Heart left ventricle (tissue), 16 donors: ENCODE measurements around the gene TTYH3. TPM values are rescaled to one million over a fixed set of nuclear protein-coding genes. Genes with fewer than 3 reads are reported as not detected.
"Not testable (repeated sequence)": the region's sequence is repeated elsewhere in the genome, so short reads cannot be mapped to it uniquely, and the experiment has no call there.

Experiments used
- ATAC-seq, 4 donors: fragments of 200-7000 bp; cut with Tn5 transposase; one replicate each; pipeline ENCODE4 v1.9.1; 2020 to 2022; ENCODE audit warnings: moderate library complexity in 4 of 4, mild to moderate bottlenecking in 3 of 4, moderate number of reproducible peaks in 1 of 4
- DNase-seq, 5 donors: peaks; one replicate each; pipeline ENCODE4 v3.0.0-alpha.2; 2020
- H3K27ac ChIP-seq, 12 donors: fragments of 200-600 bp; sonication (generic) in 4 of 12; one replicate each; pipeline versions ENCODE4 v1.5.0 to v1.8.0; 2016 to 2022; ENCODE audit warnings: mild to moderate bottlenecking in 2 of 12
- H3K27me3 ChIP-seq, 9 donors: fragments of 200-600 bp; sonication (generic) in 2 of 9; one replicate each; pipeline versions ENCODE4 v1.5.1 to v1.8.0; 2016 to 2022; ENCODE audit warnings: mild to moderate bottlenecking in 3 of 9
- H3K36me3 ChIP-seq, 9 donors: fragments of 200-600 bp; sonication (generic) in 2 of 9; one replicate each; pipeline versions ENCODE4 v1.5.0 to v1.8.0; 2018 to 2022; ENCODE audit warnings: mild to moderate bottlenecking in 2 of 9
- H3K4me1 ChIP-seq, 12 donors: fragments of 200-600 bp; sonication (generic) in 4 of 12; one replicate each; pipeline versions ENCODE4 v1.5.0 to v1.8.0; 2016 to 2022; ENCODE audit warnings: mild to moderate bottlenecking in 3 of 12
- H3K4me3 ChIP-seq, 12 donors: fragments of 200-600 bp; sonication (generic) in 4 of 12; one replicate each; pipeline versions ENCODE4 v1.5.0 to v1.8.0; 2017 to 2022; ENCODE audit warnings: mild to moderate bottlenecking in 9 of 12, moderate library complexity in 4 of 12
- H3K9me3 ChIP-seq, 12 donors: fragments of 200-600 bp; sonication (generic) in 4 of 12; one replicate each; pipeline versions ENCODE4 v1.5.0 to v1.8.0; 2016 to 2022; ENCODE audit warnings: mild to moderate bottlenecking in 1 of 12
- POLR2A ChIP-seq, 2 donors: fragments of 450-650 bp; IDR thresholded peaks; one replicate each; pipeline ENCODE4 v1.6.1; 2017; ENCODE audit warnings: antibody characterized with exemption in 2 of 2, mild to moderate bottlenecking in 2 of 2, moderate library complexity in 2 of 2
- WGBS, 4 donors: extraction: QIAGEN DNeasy Blood & Tissue Kit in 2 of 4; methylation state at CpG; one replicate each; pipeline versions ENCODE4 v1.1.5 to v1.1.7; 2013 to 2018; 5-methylcytosine and 5-hydroxymethylcytosine counted together
- intact Hi-C, 10 donors: fragments of 100-400 bp; cut with DNase I; formaldehyde crosslinking; loops; one replicate each; pipeline versions ENCODE4 v1.11.1 to v1.14.2; 2022
- polyA plus RNA-seq, 2 donors: library from polyadenylated mRNA; stranded (reverse); fragments of 200-250 nt; gene quantifications; one replicate each; pipeline ENCODE4 v1.2.3, GENCODE V29; 2013
- total RNA-seq, 9 donors: library from RNA; depleted of rRNA in 2 of 9; stranded (reverse); fragments of >200 nt in 2 of 9; fragmentation: NEBNext Ultra II Directional in 3 of 9; extraction: Animal tissue kit (Norgen Biotek cat#: 25700) in 3 of 9; gene quantifications; one replicate each; pipeline versions ENCODE4 v1.1.0 to v1.2.4, GENCODE V29; 2016 to 2023
- TF ChIP-seq, protein P1 (sequence below), 12 donors: fragments of 200-600 bp; sonication (generic) in 4 of 12; IDR thresholded peaks; one replicate each; pipeline versions ENCODE4 v1.5.0 to v1.8.0; 2018 to 2022; ENCODE audit warnings: antibody characterized with exemption in 12 of 12, mild to moderate bottlenecking in 5 of 12
- donor health status: ischemic (EF 13 %, LVEDD 7.1; RV severe dilation, severe dysfunction).
- donor health status: healthy with polysubstance abuse.
- donor health status: DM: no; HTN: yes; CAD: no.
- donor health status: DM: no; HTN: no; CAD: no.
- donor health status: ischemic (EF 25% LVEDD 6.9; RV normal size, moderate dysfunction).
- donor health status: ischemic (EF 25% LVEDD 5.7; RV mildly dilated, moderate dysfunction).
- donor health status: healthy.
- donor health status: DM: yes; HTN: yes; CAD: no.
- donor health status: ischemic (EF 35%, LVEDD 5.7; RV mildly dilated, moderate dysfunction).
- donor health status: nonischemic (EF 11% LVEDD 7.7; RV severe dilation, severe dysfunction).
- donor health status: DM: yes; HTN: yes; CAD: no.
- donor health status: PGD.
- donor health status: ischemic (EF 29% LVEDD 5.4; RV normal size, mild dysfunction).
- donor health status: nonischemic (EF 23%, LVEDD 6.1; RV moderate dilation, normal function).

Gene TTYH3
- total and polyA plus RNA-seq, 11 donors = 5.7 to 104 (median 12.8) TPM

- Histone ChIP-seq H3K9me3 (no peaks in the 10 kb centered on the region), H3K4me1 (peaks cover 2 to 27% (median 12%) of the 10 kb centered on the region in 12 donors), H3K27ac (no peak overlapping the region), H3K4me3 (no peak overlapping the region), H3K27me3 (peaks cover 10 to 38% (median 23%) of the 10 kb centered on the region in 9 donors), H3K36me3 (no peaks in the 10 kb centered on the region)
- ATAC-seq (no peak), DNase-seq (no peak)
- WGBS, 4 donors = 89 to 91% (median 90%) methylated on average over 18 of the region's 18 CpGs
- intact Hi-C loops = no loop called here
- no peak for TF ChIP-seq POLR2A (IDR thresholded peaks at IDR 0.05)
- TF ChIP-seq, protein P1, sequence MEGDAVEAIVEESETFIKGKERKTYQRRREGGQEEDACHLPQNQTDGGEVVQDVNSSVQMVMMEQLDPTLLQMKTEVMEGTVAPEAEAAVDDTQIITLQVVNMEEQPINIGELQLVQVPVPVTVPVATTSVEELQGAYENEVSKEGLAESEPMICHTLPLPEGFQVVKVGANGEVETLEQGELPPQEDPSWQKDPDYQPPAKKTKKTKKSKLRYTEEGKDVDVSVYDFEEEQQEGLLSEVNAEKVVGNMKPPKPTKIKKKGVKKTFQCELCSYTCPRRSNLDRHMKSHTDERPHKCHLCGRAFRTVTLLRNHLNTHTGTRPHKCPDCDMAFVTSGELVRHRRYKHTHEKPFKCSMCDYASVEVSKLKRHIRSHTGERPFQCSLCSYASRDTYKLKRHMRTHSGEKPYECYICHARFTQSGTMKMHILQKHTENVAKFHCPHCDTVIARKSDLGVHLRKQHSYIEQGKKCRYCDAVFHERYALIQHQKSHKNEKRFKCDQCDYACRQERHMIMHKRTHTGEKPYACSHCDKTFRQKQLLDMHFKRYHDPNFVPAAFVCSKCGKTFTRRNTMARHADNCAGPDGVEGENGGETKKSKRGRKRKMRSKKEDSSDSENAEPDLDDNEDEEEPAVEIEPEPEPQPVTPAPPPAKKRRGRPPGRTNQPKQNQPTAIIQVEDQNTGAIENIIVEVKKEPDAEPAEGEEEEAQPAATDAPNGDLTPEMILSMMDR (IDR thresholded peaks at IDR 0.05) = no peak
Measured at GRCh38 chr7:2691011-2691707, 59.4 kb downstream of the TTYH3 start.

DNA sequence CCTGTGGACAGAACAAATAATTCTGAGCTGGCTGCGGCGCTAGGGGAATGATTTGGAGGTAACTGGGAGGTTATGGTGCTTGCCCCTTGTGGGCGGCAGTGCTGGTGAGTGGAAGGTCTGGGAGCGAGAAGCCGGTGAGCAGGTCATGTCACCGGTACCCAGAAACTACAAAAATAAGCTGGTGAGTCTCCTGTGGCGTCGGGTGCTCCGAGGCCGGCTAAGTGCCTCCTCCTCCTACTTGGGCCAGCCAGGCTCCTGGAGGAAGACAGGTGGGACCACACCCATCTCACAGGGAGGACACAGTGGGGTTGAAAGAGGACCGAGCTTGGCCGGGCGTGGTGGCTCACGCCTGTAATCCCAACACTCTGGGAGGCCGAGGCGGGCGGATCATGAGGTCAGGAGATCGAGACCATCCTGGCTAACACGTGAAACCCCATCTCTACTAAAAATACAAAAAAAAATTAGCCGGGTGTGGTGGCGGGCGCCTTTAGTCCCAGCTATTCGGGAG is 60.2 kb downstream of the TTYH3 start:
- peaks cover 10 to 32% (median 17%) of the 10 kb centered on the region in 9 donors for H3K27me3 ChIP-seq
- ATAC-seq, H3K4me3 ChIP-seq, DNase-seq, H3K36me3 ChIP-seq, H3K27ac ChIP-seq, intact Hi-C loops, H3K9me3 ChIP-seq: not testable (repeated sequence)
- H3K4me1 ChIP-seq = peaks cover 2 to 27% (median 12%) of the 10 kb centered on the region in 12 donors
- WGBS, 4 donors = 91 to 97% (median 93%) methylated on average over 22 to 23 of the region's 23 CpGs

DNA sequence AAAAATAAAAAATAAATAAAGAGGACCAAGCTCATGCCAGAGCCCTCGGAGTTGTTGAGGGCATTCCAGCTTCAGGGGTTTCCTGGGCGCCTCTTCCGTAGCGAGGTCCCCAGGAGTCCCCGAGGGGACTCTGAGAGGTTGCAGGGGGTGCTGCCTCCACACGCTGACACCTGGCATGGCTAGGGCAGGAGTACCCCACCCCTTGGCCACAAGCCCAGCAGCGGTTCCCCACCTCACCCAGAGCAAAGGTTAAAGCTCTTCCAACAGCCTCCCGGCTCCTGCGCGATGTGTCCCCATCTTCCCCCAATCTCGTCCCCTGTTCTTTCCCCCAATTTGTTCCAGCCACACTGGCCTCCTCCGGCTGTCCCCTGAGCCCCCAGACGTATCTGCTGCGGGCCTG is 60.8 kb downstream of the TTYH3 start:
- Histone ChIP-seq H3K4me3 (no peak overlapping the region), H3K9me3 (no peaks in the 10 kb centered on the region), H3K36me3 (no peaks in the 10 kb centered on the region), H3K4me1 (peaks cover 2 to 23% (median 9%) of the 10 kb centered on the region in 12 donors), H3K27me3 (peaks cover 7 to 27% (median 13%) of the 10 kb centered on the region in 9 donors), H3K27ac (no peak overlapping the region)
- TF ChIP-seq, protein P1 (IDR thresholded peaks at IDR 0.05) = no peak
- no peak for TF ChIP-seq POLR2A (IDR thresholded peaks at IDR 0.05)
- ATAC-seq (no peak), DNase-seq (no peak)
- WGBS, 4 donors = 85 to 90% (median 88%) methylated on average over 14 of the region's 14 CpGs
- intact Hi-C loops = no loop called here

- H3K27ac ChIP-seq, DNase-seq, ATAC-seq, H3K9me3 ChIP-seq, H3K36me3 ChIP-seq, intact Hi-C loops, H3K4me3 ChIP-seq: not testable (repeated sequence)
- H3K27me3 ChIP-seq = peaks cover 0 to 17% (median 7%) of the 10 kb centered on the region in 9 donors
- H3K4me1 ChIP-seq = peaks cover 0 to 17% (median 4%) of the 10 kb centered on the region in 12 donors
- 85 to 90% (median 87%) methylated on average over 19 of the region's 19 CpGs for WGBS, 4 donors
Measured at GRCh38 chr7:2693420-2694121, 61.8 kb downstream of the TTYH3 start.

DNA sequence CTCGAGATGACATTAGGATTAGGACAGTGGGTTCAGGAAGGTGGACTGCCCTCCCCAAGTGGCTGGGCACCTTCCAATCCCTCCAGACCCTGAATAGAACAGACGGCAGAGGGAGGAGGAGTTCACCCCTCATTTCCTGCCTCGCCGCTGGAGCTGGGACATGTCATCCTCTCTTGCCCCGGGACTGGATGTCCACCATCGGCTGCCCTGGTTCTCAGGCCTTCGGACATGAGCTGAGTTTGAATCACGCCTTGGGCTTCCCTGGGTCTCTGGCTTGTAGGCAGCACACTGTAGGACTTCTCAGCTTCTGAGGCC is 62.3 kb downstream of the TTYH3 start:
- H3K4me3 ChIP-seq, H3K36me3 ChIP-seq, DNase-seq, ATAC-seq, H3K27ac ChIP-seq, intact Hi-C loops, H3K9me3 ChIP-seq: not testable (repeated sequence)
- peaks cover 0 to 12% (median 3%) of the 10 kb centered on the region in 9 donors for H3K27me3 ChIP-seq
- WGBS, 4 donors = 54 to 80% (median 71%) methylated on average over 8 of the region's 8 CpGs
- H3K4me1 ChIP-seq = peaks cover 0 to 17% (median 0%) of the 10 kb centered on the region in 12 donors
